GM18499 (cell line): ENCODE results near the gene PNO1.
"Not testable (repeated sequence)": the region's sequence is repeated elsewhere in the genome, so short reads cannot be mapped to it uniquely, and the experiment has no call there.

Experiments
- ATAC-seq: cut with Tn5 transposase; IDR thresholded peaks from one replicate; pipeline ENCODE4 v1.9.1; 2021; ENCODE audit warnings: moderate number of reproducible peaks; ENCODE audit not compliant: insufficient read depth, unreplicated experiment

The PNO1 gene

GRCh38 chr2:68155618-68156017 is 2.1 kb upstream of the PNO1 start:
- no peak for ATAC-seq

GRCh38 chr2:68156419-68156818 is 1.3 kb upstream of the PNO1 start:
- no peak for ATAC-seq

- ATAC-seq = peak; percentile 4
Observed at GRCh38 chr2:68157002-68157401, 686 bp upstream of the PNO1 start.

GRCh38 chr2:68158134-68158447 is 403 bp downstream of the PNO1 start:
- peak; percentile 34 for ATAC-seq

GRCh38 chr2:68163641-68164040 is 6.0 kb downstream of the PNO1 start:
- no peak for ATAC-seq

- no peak for ATAC-seq
Observed at GRCh38 chr2:68167186-68167585, 9.5 kb downstream of the PNO1 start.

- ATAC-seq = no peak
Observed at GRCh38 chr2:68169308-68169707, 11.6 kb downstream of the PNO1 start.

GRCh38 chr2:68171146-68171545 is 13.5 kb downstream of the PNO1 start:
- ATAC-seq = no peak

- no peak for ATAC-seq
Observed at GRCh38 chr2:68171684-68172083, 14.0 kb downstream of the PNO1 start.

GRCh38 chr2:68172521-68172920 is 14.8 kb downstream of the PNO1 start:
- no peak for ATAC-seq

GRCh38 chr2:68172990-68173700 is 15.5 kb downstream of the PNO1 start:
- ATAC-seq = no peak

GRCh38 chr2:68175210-68175609 is 17.5 kb downstream of the PNO1 start:
- ATAC-seq = not testable (repeated sequence)

GRCh38 chr2:68176657-68177056 is 19.0 kb downstream of the PNO1 start:
- ATAC-seq = no peak

- ATAC-seq = no peak
Observed at GRCh38 chr2:68177541-68177940, 19.9 kb downstream of the PNO1 start.

GRCh38 chr2:68178432-68178831 is 20.7 kb downstream of the PNO1 start:
- no peak for ATAC-seq

- no peak for ATAC-seq
Observed at GRCh38 chr2:68178954-68179627, 21.4 kb downstream of the PNO1 start.

- no peak for ATAC-seq
Observed at GRCh38 chr2:68182902-68183301, 25.2 kb downstream of the PNO1 start.

GRCh38 chr2:68185541-68186164 is 28.0 kb downstream of the PNO1 start:
- peak; percentile 48 for ATAC-seq

GRCh38 chr2:68187329-68187728 is 29.6 kb downstream of the PNO1 start:
- no peak for ATAC-seq

- ATAC-seq = no peak
Observed at GRCh38 chr2:68188831-68189230, 31.1 kb downstream of the PNO1 start.

- ATAC-seq = no peak
Observed at GRCh38 chr2:68189991-68190784, 32.5 kb downstream of the PNO1 start.
